ENCODE results near the gene MS4A18.
"Not testable (repeated sequence)": the region's sequence is repeated elsewhere in the genome, so short reads cannot be mapped to it uniquely, and the experiment has no call there.

The MS4A18 gene

DNA sequence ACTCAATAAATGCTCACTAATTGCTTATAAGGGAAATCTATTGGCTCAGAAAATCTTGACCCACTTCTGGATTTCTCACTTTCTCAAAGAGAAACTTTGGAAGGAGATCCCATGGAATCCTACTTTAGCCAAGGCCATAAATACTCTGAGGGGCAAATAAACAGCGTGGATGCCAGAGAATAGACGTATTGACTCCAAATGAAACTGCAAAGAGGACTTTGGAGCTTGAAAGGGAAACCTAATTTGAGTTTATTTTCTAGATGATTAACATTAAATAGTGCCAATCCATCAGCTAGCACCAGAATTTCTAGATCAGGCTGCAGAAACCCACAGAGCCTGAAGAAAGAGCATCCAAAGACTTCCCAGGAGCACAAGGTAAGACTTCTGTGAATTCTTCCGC, at the start of gene MS4A18:
MS4A18 (plus strand) TSS at position 301 of the 400 bp plus-strand sequence.
- DNase-seq: no peak

- DNase-seq: not testable (repeated sequence)
Observed at GRCh38 chr11:60678231-60678630, 46.3 kb upstream of the MS4A18 start.

DNA sequence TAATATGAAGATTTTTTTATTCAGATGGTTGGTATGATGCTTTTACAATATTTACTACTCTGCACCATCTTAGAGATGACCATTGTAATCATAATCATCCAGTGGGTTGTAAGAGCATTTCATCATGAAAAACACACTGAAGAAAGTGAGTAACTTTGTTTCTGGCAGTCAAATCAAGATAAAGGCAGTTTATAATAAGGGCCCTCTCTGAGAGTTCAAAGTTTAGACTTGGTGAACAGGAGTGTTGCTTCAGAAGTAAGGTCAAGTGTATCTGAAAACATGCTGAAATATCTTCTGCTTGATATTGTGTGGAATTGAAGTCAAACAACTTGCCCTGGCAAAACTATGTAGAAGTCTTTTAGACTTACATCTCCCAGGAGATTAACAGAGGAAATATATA, 44.6 kb upstream of the MS4A18 start:
- DNase-seq: no peak

DNA sequence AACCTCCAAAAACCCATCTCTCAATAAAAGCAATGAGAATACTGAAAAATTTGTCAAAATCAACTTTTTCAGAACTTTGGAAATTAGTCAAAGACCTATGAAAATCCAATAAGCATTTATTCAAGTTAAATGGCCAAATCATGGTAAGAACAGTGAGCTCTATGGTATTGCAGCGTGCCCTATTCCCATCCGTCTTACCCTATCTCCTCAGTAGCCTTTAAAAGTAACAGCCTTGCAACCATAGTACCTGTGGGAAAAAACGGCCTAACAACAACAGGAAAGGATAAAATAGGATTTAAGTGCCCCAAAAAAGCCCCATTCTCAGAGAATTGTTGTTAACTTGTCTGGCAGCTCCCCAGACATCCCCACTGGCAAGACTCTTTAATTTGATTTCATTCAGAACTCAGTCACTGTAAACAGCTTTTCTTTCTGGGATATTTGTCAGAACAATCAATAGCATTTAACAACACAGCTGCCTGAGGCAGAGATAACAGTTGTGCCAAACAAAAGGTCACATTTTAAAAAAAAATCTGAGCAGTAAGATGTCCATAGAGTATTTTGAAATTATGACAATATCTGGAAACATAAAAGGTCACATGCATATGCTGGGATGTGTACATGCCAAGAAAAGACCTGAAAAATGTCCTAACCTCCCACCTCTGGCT, 43.9 kb upstream of the MS4A18 start:
- no peak for DNase-seq

DNA sequence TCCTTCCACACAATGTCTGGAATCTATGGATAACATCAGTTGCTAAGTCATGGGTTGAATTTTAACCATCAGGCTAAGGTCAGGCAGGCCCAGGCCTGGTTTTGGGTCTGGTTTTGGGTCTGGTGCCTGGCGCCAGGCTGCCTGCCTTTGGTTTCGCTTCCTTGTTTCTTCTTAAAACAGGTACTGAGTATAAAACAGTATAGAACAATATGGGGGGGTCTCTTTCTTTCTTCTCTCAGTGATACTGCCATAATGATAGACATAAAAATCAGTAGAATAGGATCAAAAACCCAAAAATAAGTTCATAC, 40.0 kb upstream of the MS4A18 start:
- not testable (repeated sequence) for DNase-seq

GRCh38 chr11:60691661-60692060, 32.9 kb upstream of the MS4A18 start:
- DNase-seq: no peak

- DNase-seq: no peak
Observed at GRCh38 chr11:60699284-60699691, 25.2 kb upstream of the MS4A18 start, which contains the start of gene MS4A8. TSS of gene MS4A8 (plus strand) at chr11:60699612. CDS start at chr11:60700861, 1,249 bp downstream.

GRCh38 chr11:60699936-60700335, 24.6 kb upstream of the MS4A18 start:
- DNase-seq: no peak

DNA sequence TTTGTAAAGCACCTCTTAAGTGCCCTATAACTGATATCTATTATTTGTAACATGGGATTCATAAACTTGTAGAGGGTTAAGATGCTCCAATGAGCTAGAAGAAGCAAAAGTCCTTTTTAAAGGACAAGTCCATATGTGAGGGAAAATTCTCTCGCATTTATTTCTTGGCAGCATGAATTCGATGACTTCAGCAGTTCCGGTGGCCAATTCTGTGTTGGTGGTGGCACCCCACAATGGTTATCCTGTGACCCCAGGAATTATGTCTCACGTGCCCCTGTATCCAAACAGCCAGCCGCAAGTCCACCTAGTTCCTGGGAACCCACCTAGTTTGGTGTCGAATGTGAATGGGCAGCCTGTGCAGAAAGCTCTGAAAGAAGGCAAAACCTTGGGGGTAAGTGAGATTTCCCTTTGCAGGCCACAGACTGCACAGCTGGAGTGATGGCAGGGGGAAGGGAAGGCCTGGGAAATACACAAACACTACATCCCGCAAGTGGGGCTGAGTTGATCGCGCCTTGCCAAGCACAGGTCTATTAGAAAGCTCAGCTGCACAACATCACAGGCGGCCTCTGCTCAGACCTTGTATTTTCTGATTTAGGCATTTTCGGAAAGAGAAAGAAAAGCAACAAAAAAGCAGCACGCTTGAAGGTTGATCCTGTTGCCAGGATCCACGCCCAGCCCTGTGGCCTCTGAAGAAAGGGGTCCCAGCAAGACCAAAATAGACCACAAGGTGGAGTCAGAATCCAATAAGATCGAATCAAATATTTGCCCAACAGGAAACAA, 23.6 kb upstream of the MS4A18 start:
- DNase-seq: no peak

DNA sequence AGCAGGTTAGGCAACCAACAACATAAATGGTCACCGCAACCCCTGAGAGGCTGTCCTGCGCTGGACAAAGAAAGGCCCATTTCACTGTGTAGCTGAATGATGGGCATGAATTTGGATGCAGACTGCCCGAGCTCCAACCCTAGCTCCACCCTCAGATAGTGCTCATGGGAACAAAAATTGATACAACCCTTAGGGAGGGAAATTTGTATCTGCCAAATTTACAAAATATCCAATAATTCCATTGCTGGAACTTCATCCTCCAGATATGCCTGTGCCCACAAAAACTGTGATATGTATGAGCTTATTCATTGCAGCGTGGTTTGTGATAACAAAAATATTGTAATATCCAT, 23.1 kb upstream of the MS4A18 start:
- no peak for DNase-seq

GRCh38 chr11:60703374-60703773, 21.1 kb upstream of the MS4A18 start:
- DNase-seq: no peak

- DNase-seq: no peak
Observed at GRCh38 chr11:60705895-60706294, 18.6 kb upstream of the MS4A18 start.

DNA sequence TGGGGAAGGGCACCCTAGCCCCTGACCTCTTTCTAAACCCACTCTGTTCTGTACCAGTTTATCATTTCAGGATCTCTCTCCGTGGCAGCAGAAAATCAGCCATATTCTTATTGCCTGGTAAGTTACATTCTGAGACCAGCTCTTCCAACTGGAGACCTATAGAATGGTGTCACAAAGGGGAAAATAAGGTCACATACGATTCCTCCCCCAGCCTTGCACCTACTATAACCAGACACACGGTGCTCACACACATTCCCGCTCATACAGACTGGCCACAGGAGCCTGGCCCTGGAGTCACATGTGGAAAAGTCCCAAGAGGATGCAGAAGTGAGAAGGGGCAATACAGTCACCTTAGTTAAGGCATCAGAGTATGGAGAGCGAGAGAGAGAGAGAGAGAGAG, 17.6 kb upstream of the MS4A18 start:
- DNase-seq: no peak

GRCh38 chr11:60710482-60710881, 14.0 kb upstream of the MS4A18 start:
- no peak for DNase-seq

DNA sequence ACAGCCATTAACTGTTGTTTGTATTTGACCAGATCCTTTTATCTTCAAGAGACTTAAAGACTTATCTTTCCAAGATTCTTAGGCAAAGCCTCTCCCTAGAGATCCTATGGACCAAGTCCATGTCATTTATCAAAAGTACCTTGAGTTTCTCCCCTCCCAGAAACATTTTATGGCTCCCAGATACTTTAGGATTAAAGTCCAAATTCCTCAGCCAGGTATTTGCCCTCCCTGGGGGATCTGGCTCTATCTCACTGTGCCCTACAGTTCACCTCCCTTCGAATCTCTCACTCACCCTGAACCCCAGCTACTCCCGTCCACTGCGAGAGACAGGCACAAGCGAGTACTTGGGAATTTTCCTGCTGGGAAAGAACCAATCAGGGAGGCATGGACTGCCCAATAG, 13.2 kb upstream of the MS4A18 start:
- DNase-seq: no peak

- DNase-seq: not testable (repeated sequence)
Observed at GRCh38 chr11:60713423-60713822, 11.1 kb upstream of the MS4A18 start.

GRCh38 chr11:60717956-60718355, 6.6 kb upstream of the MS4A18 start:
- no peak for DNase-seq

DNA sequence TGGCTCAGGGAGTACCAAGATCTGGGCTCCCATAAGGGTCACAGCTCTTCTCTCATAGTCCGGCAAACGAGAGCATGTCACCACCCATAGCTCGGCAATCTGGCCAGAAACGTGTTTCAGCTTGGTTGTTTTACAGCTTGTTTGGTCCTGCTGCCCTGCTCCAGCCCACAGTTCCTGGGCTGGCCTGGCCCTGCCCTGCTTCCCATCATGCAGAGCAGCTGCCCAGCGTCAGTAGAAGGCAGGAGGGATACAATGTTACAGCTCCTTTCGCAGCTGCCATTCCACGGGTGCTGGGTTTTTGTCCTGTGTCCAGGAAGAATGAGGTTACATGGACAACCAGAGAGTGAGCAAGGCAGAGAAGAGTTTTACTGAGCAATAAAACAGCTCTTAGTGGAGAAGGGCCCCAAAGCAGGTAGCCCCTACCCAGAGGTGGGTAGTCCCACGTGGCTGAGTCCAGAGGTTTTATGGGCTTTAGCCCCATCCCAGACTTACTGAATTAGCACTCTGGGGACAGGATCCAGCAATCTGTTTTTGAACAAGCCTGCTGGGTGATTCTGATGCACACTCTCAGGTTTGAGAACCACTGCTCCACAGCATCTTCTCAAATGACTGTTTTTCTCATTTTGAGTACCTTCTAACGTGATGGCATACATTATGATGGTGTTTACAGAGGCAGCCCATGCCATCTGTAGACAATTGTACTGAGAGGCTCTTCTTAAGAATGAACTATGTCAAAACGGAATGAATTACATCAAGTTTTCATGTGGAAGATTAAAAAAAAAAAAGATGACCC, 5.8 kb upstream of the MS4A18 start:
- no peak for DNase-seq

DNA sequence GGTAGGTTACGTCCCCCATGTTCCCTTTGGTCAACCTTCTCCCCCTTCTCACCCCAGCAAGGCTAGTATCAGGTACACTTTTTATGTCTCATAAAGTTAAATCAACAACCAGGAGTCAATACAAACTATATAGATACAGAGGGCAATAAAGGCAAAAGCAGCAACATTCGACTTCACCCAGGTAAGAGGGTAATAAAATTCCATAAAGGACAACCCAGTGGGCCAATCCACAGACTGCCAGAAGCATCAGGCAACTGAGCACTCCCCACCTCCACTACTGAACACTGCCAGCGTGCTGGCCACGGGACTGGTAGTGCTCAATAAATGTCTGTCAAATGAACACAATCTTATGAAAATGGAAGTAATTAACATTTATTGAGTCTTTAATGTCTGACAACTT, 5.1 kb upstream of the MS4A18 start:
- DNase-seq: no peak

- DNase-seq: no peak
Observed at GRCh38 chr11:60720460-60720859, 4.1 kb upstream of the MS4A18 start.

DNA sequence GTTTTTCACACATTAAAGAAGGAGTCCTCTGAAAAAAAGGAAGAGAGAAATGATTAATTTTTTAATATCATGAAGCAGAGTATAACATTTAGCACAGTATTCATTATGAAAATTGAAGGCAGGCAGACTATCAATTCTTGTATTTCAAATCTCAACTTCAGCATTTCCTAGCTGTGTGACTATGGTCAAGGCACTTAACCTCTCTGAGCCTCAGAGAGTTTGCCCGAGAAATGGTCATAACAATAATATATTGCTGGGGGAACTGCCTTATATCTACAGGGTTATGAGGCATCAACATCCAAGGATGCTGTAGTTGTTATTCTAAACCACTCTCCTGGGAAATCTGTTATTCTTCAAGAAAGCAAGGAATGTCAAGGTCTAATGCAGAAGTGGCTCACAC, 1.1 kb downstream of the MS4A18 start:
- no peak for DNase-seq

- DNase-seq: no peak
Observed at GRCh38 chr11:60731586-60731985, 7.1 kb downstream of the MS4A18 start.

DNA sequence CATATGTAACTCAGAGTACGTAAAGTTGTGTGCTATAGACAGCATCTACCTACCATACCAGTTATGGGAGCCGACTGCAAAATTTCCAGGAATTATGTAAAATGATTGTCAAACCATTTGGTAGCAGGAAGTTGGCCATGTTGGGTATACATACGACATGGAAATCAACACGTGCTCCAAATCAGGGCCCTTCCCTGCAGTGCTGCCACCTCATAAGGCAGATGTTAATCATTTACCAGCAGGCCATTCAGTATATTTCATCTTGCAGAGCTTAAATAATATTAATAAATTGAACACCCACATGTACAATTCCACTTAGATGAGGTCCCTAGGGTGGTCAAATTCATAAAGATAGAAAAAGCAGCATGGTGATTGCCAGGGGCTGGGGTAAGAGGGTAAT, 9.8 kb downstream of the MS4A18 start:
- DNase-seq: no peak

GRCh38 chr11:60739114-60739513, 14.6 kb downstream of the MS4A18 start:
- DNase-seq: no peak

All from stimulated activated CD4-positive, alpha-beta T cell treated with anti-CD3 and anti-CD28 coated beads, Interleukin-2, amount 100 ng/mL, for 48 hours (primary cell).